ENCODE results near the gene LCLAT1. TPM values are rescaled to one million over a fixed set of nuclear protein-coding genes. Genes with fewer than 3 reads are reported as not detected.

The LCLAT1 gene
- total RNA-seq, 1 donor from 2014 or later = 26.7 TPM

- TF ChIP-seq CTCF (IDR thresholded peaks at IDR 0.05; ENCODE audit: insufficient read depth, low read length, poor library complexity, severe bottlenecking) = no peak
- no peaks in the 10 kb centered on the region for H3K27me3 ChIP-seq (ENCODE audit: control insufficient read depth, insufficient read depth, low read length)
- no peak overlapping the region for H3K4me3 ChIP-seq (ENCODE audit: low read depth, low read length)
- H3K36me3 ChIP-seq (ENCODE audit: control insufficient read depth, insufficient read depth, low read length) = no peaks in the 10 kb centered on the region
- no peak for DNase-seq (ENCODE audit: low read depth)
Measured at GRCh38 chr2:30626397-30626796, 179.4 kb downstream of the LCLAT1 start.

GRCh38 chr2:30627151-30627550, 180.1 kb downstream of the LCLAT1 start:
- no peak for DNase-seq (ENCODE audit: low read depth)
- Histone ChIP-seq H3K4me3 (ENCODE audit: low read depth, low read length) (no peak overlapping the region), H3K36me3 (ENCODE audit: control insufficient read depth, insufficient read depth, low read length) (no peaks in the 10 kb centered on the region), H3K27me3 (ENCODE audit: control insufficient read depth, insufficient read depth, low read length) (no peaks in the 10 kb centered on the region)
- TF ChIP-seq CTCF (IDR thresholded peaks at IDR 0.05; ENCODE audit: insufficient read depth, low read length, poor library complexity, severe bottlenecking) = no peak

- peak; percentile 52 for DNase-seq (ENCODE audit: low read depth)
- TF ChIP-seq CTCF (IDR thresholded peaks at IDR 0.05; ENCODE audit: insufficient read depth, low read length, poor library complexity, severe bottlenecking) = no peak
- Histone ChIP-seq H3K4me3 (ENCODE audit: low read depth, low read length) (no peak overlapping the region), H3K27me3 (ENCODE audit: control insufficient read depth, insufficient read depth, low read length) (no peaks in the 10 kb centered on the region), H3K36me3 (ENCODE audit: control insufficient read depth, insufficient read depth, low read length) (no peaks in the 10 kb centered on the region)
Measured at GRCh38 chr2:30628341-30628740, 181.3 kb downstream of the LCLAT1 start.

- Histone ChIP-seq H3K4me3 (ENCODE audit: low read depth, low read length) (no peak overlapping the region), H3K36me3 (ENCODE audit: control insufficient read depth, insufficient read depth, low read length) (no peaks in the 10 kb centered on the region), H3K27me3 (ENCODE audit: control insufficient read depth, insufficient read depth, low read length) (no peaks in the 10 kb centered on the region)
- TF ChIP-seq CTCF (IDR thresholded peaks at IDR 0.05; ENCODE audit: insufficient read depth, low read length, poor library complexity, severe bottlenecking) = no peak
- peak; percentile 44 for DNase-seq (ENCODE audit: low read depth)
Measured at GRCh38 chr2:30629866-30630265, 182.8 kb downstream of the LCLAT1 start.

GRCh38 chr2:30631051-30631671, 184.1 kb downstream of the LCLAT1 start:
- DNase-seq (ENCODE audit: low read depth) = no peak

More at GRCh38 chr2:30631051-30631671, 184.1 kb downstream of the LCLAT1 start:
- no peak overlapping the region for H3K4me3 ChIP-seq (ENCODE audit: low read depth, low read length)
- TF ChIP-seq CTCF (IDR thresholded peaks at IDR 0.05; ENCODE audit: insufficient read depth, low read length, poor library complexity, severe bottlenecking) = no peak
- H3K27me3 ChIP-seq (ENCODE audit: control insufficient read depth, insufficient read depth, low read length) = no peaks in the 10 kb centered on the region
- H3K36me3 ChIP-seq (ENCODE audit: control insufficient read depth, insufficient read depth, low read length) = no peaks in the 10 kb centered on the region
